Parathyroid adenoma (tissue), 2 donors: ENCODE data around the gene SARDH.
"Not testable (repeated sequence)": the region's sequence is repeated elsewhere in the genome, so short reads cannot be mapped to it uniquely, and the experiment has no call there.

Source experiments
- H2AFZ ChIP-seq: fragments of 300-600 bp; sonication (generic); one replicate; pipeline ENCODE4 v1.7.0; 2017; ENCODE audit warnings: antibody characterized with exemption, mild to moderate bottlenecking
- H3K27ac ChIP-seq: fragments of 300-600 bp; sonication (generic); one replicate; pipeline ENCODE4 v1.7.0; 2017
- H3K27me3 ChIP-seq: fragments of 300-600 bp; sonication (generic); one replicate; pipeline ENCODE4 v1.7.0; 2017; ENCODE audit warnings: low read length; ENCODE audit not compliant: control insufficient read depth, insufficient read depth
- H3K36me3 ChIP-seq: fragments of 300-600 bp; sonication (generic); one replicate; pipeline ENCODE4 v1.7.0; 2017; ENCODE audit warnings: low read length; ENCODE audit not compliant: control insufficient read depth, insufficient read depth
- H3K4me1 ChIP-seq: fragments of 300-600 bp; sonication (generic); one replicate; pipeline ENCODE4 v1.7.0; 2017; ENCODE audit warnings: control low read depth
- H3K4me2 ChIP-seq: fragments of 300-600 bp; sonication (generic); one replicate; pipeline ENCODE4 v1.7.0; 2017; ENCODE audit warnings: low read length
- H3K4me3 ChIP-seq: fragments of 300-600 bp; sonication (generic); one replicate; pipeline ENCODE4 v1.7.0; 2017; ENCODE audit warnings: low read depth, low read length
- H3K79me2 ChIP-seq: fragments of 300-600 bp; sonication (generic); one replicate; pipeline ENCODE4 v1.7.0; 2017; ENCODE audit warnings: control low read depth
- H3K9ac ChIP-seq: fragments of 300-600 bp; sonication (generic); one replicate; pipeline ENCODE4 v1.7.0; 2017; ENCODE audit warnings: mild to moderate bottlenecking
- H3K9me3 ChIP-seq: fragments of 300-600 bp; sonication (generic); one replicate; pipeline ENCODE4 v1.7.0; 2017; ENCODE audit warnings: low read length; ENCODE audit not compliant: control insufficient read depth
- CTCF ChIP-seq: fragments of 300-600 bp; sonication (generic); IDR thresholded peaks from one replicate; pipeline ENCODE4 v1.7.0; 2017; ENCODE audit warnings: antibody characterized with exemption, mild to moderate bottlenecking
- donor health status: primary hyperparathyroidism.

SARDH gene

GRCh38 chr9:133627341-133627740 lies 110.8 kb downstream of the SARDH start:
- Histone ChIP-seq H3K36me3 (no peaks in the 10 kb centered on the region), H3K27me3 (no peaks in the 10 kb centered on the region), H3K4me3 (no peak overlapping the region), H3K9ac (no peak overlapping the region), H3K4me1 (no peaks in the 10 kb centered on the region), H3K79me2 (no peaks in the 10 kb centered on the region), H2AFZ (no peak overlapping the region), H3K4me2 (no peak overlapping the region), H3K9me3 (no peaks in the 10 kb centered on the region), H3K27ac (no peak overlapping the region)
- no peak for TF ChIP-seq CTCF

GRCh38 chr9:133626008-133626407 lies 112.1 kb downstream of the SARDH start:
- not testable (repeated sequence) for H3K79me2 ChIP-seq, H3K27me3 ChIP-seq, H3K9ac ChIP-seq, H3K4me3 ChIP-seq, H3K36me3 ChIP-seq, H2AFZ ChIP-seq, H3K4me1 ChIP-seq, H3K4me2 ChIP-seq, H3K27ac ChIP-seq, H3K9me3 ChIP-seq

GRCh38 chr9:133622555-133622954 lies 115.6 kb downstream of the SARDH start:
- H3K36me3 ChIP-seq, result no peaks in the 10 kb centered on the region
- H3K27me3 ChIP-seq, result no peaks in the 10 kb centered on the region
- H3K9ac ChIP-seq, result no peak overlapping the region
- no peaks in the 10 kb centered on the region for H3K9me3 ChIP-seq
- no peaks in the 10 kb centered on the region for H3K4me1 ChIP-seq
- no peak overlapping the region for H3K4me2 ChIP-seq
- H3K4me3 ChIP-seq, result no peak overlapping the region
- no peak overlapping the region for H3K27ac ChIP-seq
- H2AFZ ChIP-seq, result no peak overlapping the region
- H3K79me2 ChIP-seq, result no peaks in the 10 kb centered on the region
- no peak for TF ChIP-seq CTCF

DNA sequence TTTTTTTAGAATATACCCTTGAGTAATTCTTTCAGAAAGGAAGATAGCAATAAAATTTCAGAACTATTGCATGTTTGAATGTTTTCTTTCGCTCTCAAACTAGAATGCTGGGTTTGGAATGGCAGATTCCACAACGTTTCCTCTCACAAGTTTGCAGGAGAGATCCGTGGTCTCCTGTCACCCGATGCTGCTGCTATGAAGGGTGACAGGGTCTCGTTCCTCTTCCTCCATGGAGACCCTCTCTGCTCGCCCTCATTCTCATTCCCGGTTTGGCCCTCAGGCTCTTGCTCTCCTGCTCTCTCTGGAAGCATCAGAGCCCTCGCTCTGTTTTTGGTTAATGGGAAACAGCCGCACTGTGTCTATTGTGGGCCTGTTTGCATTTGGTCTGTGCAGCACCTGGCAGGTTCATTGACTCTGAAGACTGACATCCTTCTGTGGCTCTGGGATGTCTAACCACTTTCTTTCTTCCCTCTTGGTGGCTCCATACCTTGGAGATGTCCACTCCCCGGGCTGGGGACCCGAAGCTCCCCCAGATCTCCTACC lies 116.4 kb downstream of the SARDH start:
- Histone ChIP-seq H3K9ac (no peak overlapping the region), H3K9me3 (no peaks in the 10 kb centered on the region), H3K79me2 (no peaks in the 10 kb centered on the region), H2AFZ (no peak overlapping the region), H3K4me1 (no peaks in the 10 kb centered on the region), H3K4me2 (no peak overlapping the region), H3K27me3 (no peaks in the 10 kb centered on the region), H3K4me3 (no peak overlapping the region), H3K27ac (no peak overlapping the region), H3K36me3 (no peaks in the 10 kb centered on the region)
- TF ChIP-seq CTCF, result no peak

- Histone ChIP-seq H3K9ac (no peak overlapping the region), H3K36me3 (no peaks in the 10 kb centered on the region), H3K27me3 (no peaks in the 10 kb centered on the region), H3K9me3 (no peaks in the 10 kb centered on the region), H2AFZ (no peak overlapping the region), H3K79me2 (no peaks in the 10 kb centered on the region), H3K4me3 (no peak overlapping the region), H3K4me1 (no peaks in the 10 kb centered on the region), H3K4me2 (no peak overlapping the region), H3K27ac (no peak overlapping the region)
- no peak for TF ChIP-seq CTCF
Measured at GRCh38 chr9:133619791-133620190, 118.4 kb downstream of the SARDH start.
